Muscle of leg (tissue), 11 donors: ENCODE data around the gene FAM76B. TPM values are rescaled to one million over a fixed set of nuclear protein-coding genes. Genes with fewer than 3 reads are reported as not detected.

ENCODE experiments used
- DNase-seq: peaks from one replicate; pipeline ENCODE4 v3.0.0; 2013
- H3K27ac ChIP-seq: one replicate; pipeline ENCODE4 v1.5.1; 2013; ENCODE audit warnings: mild to moderate bottlenecking, low read length, control low read depth
- H3K27me3 ChIP-seq: one replicate; pipeline ENCODE4 v1.6.1; 2013; ENCODE audit warnings: low read length; ENCODE audit not compliant: control insufficient read depth, insufficient read depth
- H3K36me3 ChIP-seq: one replicate; pipeline ENCODE4 v1.6.1; 2013; ENCODE audit warnings: low read length; ENCODE audit not compliant: control insufficient read depth, insufficient read depth
- H3K4me1 ChIP-seq: one replicate; pipeline ENCODE4 v1.6.1; 2013; ENCODE audit warnings: low read length; ENCODE audit not compliant: control insufficient read depth, insufficient read depth
- H3K4me3 ChIP-seq: one replicate; pipeline ENCODE4 v1.5.1; 2013; ENCODE audit warnings: low read length, control low read depth
- H3K9me3 ChIP-seq: replicated peaks from 2 replicates; pipeline ENCODE4 v1.6.1; 2013; ENCODE audit warnings: low read depth, low read length; ENCODE audit not compliant: control insufficient read depth
- WGBS: methylation state at CpG from one replicate; pipeline ENCODE4 v1.1.5; 2013; ENCODE audit warnings: missing lambda C conversion rate; ENCODE audit not compliant: insufficient coverage; 5-methylcytosine and 5-hydroxymethylcytosine counted together
- polyA plus RNA-seq, 8 donors: library from polyadenylated mRNA; unstranded; fragments of 120-200 nt; gene quantifications; one replicate each; pipeline versions ENCODE4 v1.2.1 to v1.2.3, GENCODE V29; 2013; ENCODE audit warnings: inconsistent platforms in 1 of 8, low replicate concordance in 1 of 8; ENCODE audit not compliant: insufficient read length in 8 of 8, insufficient read depth in 1 of 8
- total RNA-seq: library from RNA; stranded (reverse); fragments of 120-200 nt; gene quantifications from one replicate; pipeline ENCODE4 v1.2.4, GENCODE V29; 2013

Gene FAM76B
- total and polyA plus RNA-seq, 9 donors = 16.3 to 24.9 (median 21.8) TPM

GRCh38 chr11:95720195-95720594, 69.4 kb downstream of the FAM76B start:
- no peak for DNase-seq
- H3K27me3 ChIP-seq = no peaks in the 10 kb centered on the region
- H3K4me3 ChIP-seq = no peak overlapping the region
- no CpG with 5 or more reads among the region's 3 CpGs for WGBS
- H3K4me1 ChIP-seq = no peaks in the 10 kb centered on the region
- H3K36me3 ChIP-seq = no peaks in the 10 kb centered on the region
- H3K9me3 ChIP-seq = no peaks in the 10 kb centered on the region
- H3K27ac ChIP-seq = no peak overlapping the region

Other genes with a start within 250 kb of the FAM76B start
- 52.8 TPM for gene CEP57, start 716 bp upstream of the FAM76B start, total RNA-seq
- 10 to 100 TPM; 40.8 to 54.7 (median 45.0) TPM for gene CEP57, start 716 bp upstream of the FAM76B start, polyA plus RNA-seq
- 18.4 TPM for gene MTMR2, start 134.3 kb upstream of the FAM76B start, total RNA-seq
- 10 to 100 TPM; 22.5 to 34.5 (median 25.5) TPM for gene MTMR2, start 134.3 kb upstream of the FAM76B start, polyA plus RNA-seq